IMR-90 (cell line): ENCODE data around the gene NTSR2. TPM values are rescaled to one million over a fixed set of nuclear protein-coding genes. Genes with fewer than 3 reads are reported as not detected.

Source experiments
- ATAC-seq: fragments of 200-7000 bp; cut with Tn5 transposase; 2 replicates; pipeline ENCODE4 v1.9.1; 2020; ENCODE audit warnings: low read depth, mild to moderate bottlenecking, moderate library complexity
- BruUV-seq: library from RNA; stranded (reverse); fragments of 400-500 nt; replicated peaks from 2 replicates; lab custom pipeline; 2021; lab: Mats Ljungman, UMichigan
- CTCF ChIA-PET: fragments of 300-600 bp; formaldehyde crosslinking; extraction: SDS; loops from one replicate; lab custom pipeline; 2021; ENCODE audit warnings: antibody characterized with exemption; lab: Yijun Ruan, JAX
- POLR2A ChIA-PET: fragments of 300-600 bp; sonication (Branson Sonifier 250); formaldehyde crosslinking; loops from one replicate; lab custom pipeline; 2022; ENCODE audit warnings: antibody characterized with exemption; ENCODE audit not compliant: unreplicated experiment; lab: Charles Lee
- DNase-seq: peaks from one replicate; pipeline ENCODE4 v3.0.0; 2013
- H2AFZ ChIP-seq: replicated peaks from 2 replicates; pipeline ENCODE3; 2013; ENCODE audit warnings: low read length, mild to moderate bottlenecking; ENCODE audit not compliant: poor library complexity
- H2AK5ac ChIP-seq: 2 replicates; pipeline ENCODE4 v1.6.1; 2013; ENCODE audit warnings: low read depth, low read length, inconsistent platforms
- H2AK9ac ChIP-seq: replicated peaks from 2 replicates; pipeline ENCODE3; 2013; ENCODE audit warnings: mild to moderate bottlenecking, low read depth, low read length, moderate library complexity; ENCODE audit not compliant: poor library complexity
- H2BK120ac ChIP-seq: 2 replicates; pipeline ENCODE4 v1.6.1; 2013; ENCODE audit warnings: low read depth, low read length, inconsistent platforms
- H2BK15ac ChIP-seq: 3 replicates; pipeline ENCODE4 v1.6.1; 2013; ENCODE audit warnings: low read depth, low read length, inconsistent platforms
- H2BK20ac ChIP-seq: 2 replicates; pipeline ENCODE4 v1.6.1; 2013; ENCODE audit warnings: low read depth, mild to moderate bottlenecking, inconsistent platforms, low read length, moderate library complexity
- H2BK5ac ChIP-seq: 2 replicates; pipeline ENCODE4 v1.6.1; 2013; ENCODE audit warnings: mild to moderate bottlenecking, low read depth, low read length, inconsistent platforms; ENCODE audit not compliant: poor library complexity, severe bottlenecking
- H3K14ac ChIP-seq: replicated peaks from 2 replicates; pipeline ENCODE4 v1.6.1; 2013; ENCODE audit warnings: low read depth, low read length, inconsistent platforms
- H3K18ac ChIP-seq: 2 replicates; pipeline ENCODE4 v1.6.1; 2013; ENCODE audit warnings: low read depth, low read length, control low read depth
- H3K23ac ChIP-seq: 2 replicates; pipeline ENCODE4 v1.6.1; 2013; ENCODE audit warnings: low read depth, low read length, inconsistent platforms
- H3K27ac ChIP-seq: 2 replicates; pipeline ENCODE4 v1.5.1; 2013; ENCODE audit warnings: mild to moderate bottlenecking, control low read depth, low read length; ENCODE audit not compliant: insufficient read depth
- H3K27me3 ChIP-seq: 2 replicates; pipeline ENCODE4 v1.6.1; 2013; ENCODE audit warnings: low read length; ENCODE audit not compliant: control insufficient read depth, insufficient read depth
- H3K36me3 ChIP-seq: 2 replicates; pipeline ENCODE4 v1.6.1; 2013; ENCODE audit warnings: low read length, mixed read lengths; ENCODE audit not compliant: control insufficient read depth, insufficient read depth
- H3K4ac ChIP-seq: 2 replicates; pipeline ENCODE4 v1.6.1; 2013; ENCODE audit warnings: low read depth, low read length, inconsistent platforms
- H3K4me1 ChIP-seq: 2 replicates; pipeline ENCODE4 v1.6.1; 2013; ENCODE audit warnings: low read length, mixed read lengths; ENCODE audit not compliant: control insufficient read depth, insufficient read depth
- H3K4me2 ChIP-seq: 2 replicates; pipeline ENCODE4 v1.6.1; 2013; ENCODE audit warnings: low read depth, mild to moderate bottlenecking, control low read depth, low read length, moderate library complexity
- H3K4me3 ChIP-seq: 2 replicates; pipeline ENCODE4 v1.5.1; 2013; ENCODE audit warnings: low read depth, mild to moderate bottlenecking, control low read depth, low read length, moderate library complexity; ENCODE audit not compliant: insufficient read depth
- H3K56ac ChIP-seq: 2 replicates; pipeline ENCODE4 v1.6.1; 2013; ENCODE audit warnings: low read length, inconsistent platforms; ENCODE audit not compliant: insufficient read depth; ENCODE audit errors: extremely low read depth
- H3K79me1 ChIP-seq, 2 experiments: 2 replicates each; pipeline ENCODE4 v1.6.1; 2013; ENCODE audit warnings: low read length in 2 of 2, inconsistent platforms in 1 of 2, low read depth in 1 of 2
- H3K9ac ChIP-seq: 2 replicates; pipeline ENCODE4 v1.6.1; 2013; ENCODE audit warnings: low read depth, low read length, control low read depth
- H3K9me1 ChIP-seq: 2 replicates; pipeline ENCODE4 v1.6.1; 2013; ENCODE audit warnings: low read length, inconsistent platforms; ENCODE audit not compliant: insufficient read depth
- H3K9me3 ChIP-seq: 2 replicates; pipeline ENCODE4 v1.6.1; 2013; ENCODE audit warnings: low read length; ENCODE audit not compliant: control insufficient read depth, insufficient read depth
- H4K20me1 ChIP-seq: 2 replicates; pipeline ENCODE4 v1.6.1; 2013; ENCODE audit warnings: low read length, inconsistent platforms; ENCODE audit not compliant: insufficient read depth
- H4K5ac ChIP-seq: 2 replicates; pipeline ENCODE4 v1.6.1; 2013; ENCODE audit warnings: mild to moderate bottlenecking, low read depth, low read length, control low read depth
- H4K8ac ChIP-seq, 2 experiments: 2 replicates each; pipeline ENCODE4 v1.6.1; 2013; ENCODE audit warnings: low read depth in 2 of 2, low read length in 2 of 2, control low read depth in 1 of 2, inconsistent platforms in 1 of 2
- H4K91ac ChIP-seq: 2 replicates; pipeline ENCODE4 v1.6.1; 2013; ENCODE audit warnings: low read depth, low read length, inconsistent platforms; ENCODE audit not compliant: insufficient read depth
- CEBPB ChIP-seq: IDR thresholded peaks from 2 replicates; pipeline ENCODE4 v1.6.1; 2012; ENCODE audit warnings: low read depth, low read length, improper control_type of control experiment
- MAFK ChIP-seq: IDR thresholded peaks from 2 replicates; pipeline ENCODE4 v1.6.1; 2012; ENCODE audit warnings: low read depth, low read length, improper control_type of control experiment
- MXI1 ChIP-seq: IDR thresholded peaks from 2 replicates; pipeline ENCODE4 v1.6.1; 2012; ENCODE audit warnings: low read depth, mild to moderate bottlenecking, low read length, moderate library complexity, borderline replicate concordance
- RAD21 ChIP-seq: IDR thresholded peaks from 2 replicates; pipeline ENCODE4 v1.6.1; 2012; ENCODE audit warnings: low read length, improper control_type of control experiment
- RFX5 ChIP-seq: IDR thresholded peaks from 2 replicates; pipeline ENCODE4 v1.8.0; 2012; ENCODE audit warnings: low read depth, mild to moderate bottlenecking, low read length, moderate library complexity
- SMC3 ChIP-seq: fragments of 150-350 bp; IDR thresholded peaks from 2 replicates; pipeline ENCODE4 v1.6.1; 2016; ENCODE audit warnings: low read depth, mild to moderate bottlenecking, antibody characterized with exemption, low read length, moderate library complexity
- USF2 ChIP-seq: fragments of 150-350 bp; IDR thresholded peaks from 2 replicates; pipeline ENCODE4 v1.6.1; 2017; ENCODE audit warnings: mild to moderate bottlenecking, antibody characterized with exemption, low read length, low read depth
- WGBS, 2 experiments: methylation state at CpG; one replicate each; pipeline versions ENCODE4 v1.1.5 to v1.1.7; 2013; ENCODE audit warnings: missing lambda C conversion rate in 2 of 2; ENCODE audit not compliant: insufficient read length in 1 of 2; ENCODE audit errors: extremely low coverage in 2 of 2; 5-methylcytosine and 5-hydroxymethylcytosine counted together
- dilution Hi-C: fragments of 300-500 bp; cut with HindIII; formaldehyde crosslinking; loops from one replicate; pipeline ENCODE4 v1.14.3; 2018; ENCODE audit warnings: low sequenced_read_pairs; ENCODE audit not compliant: unreplicated experiment
- in situ Hi-C: fragments of 300-500 bp; cut with MboI; formaldehyde crosslinking; loops from 3 replicates; pipeline ENCODE4 v1.14.3; 2019; ENCODE audit warnings: low sequenced_read_pairs, inconsistent platforms, mixed read lengths
- intact Hi-C: fragments of 100-400 bp; cut with micrococcal nuclease; formaldehyde crosslinking; loops from 2 replicates; pipeline ENCODE4 v1.10.0; 2022
- polyA plus RNA-seq, 3 experiments: library from polyadenylated mRNA; depleted of rRNA; stranded (reverse); fragments of >200 nt; gene quantifications; 2 replicates each; pipeline ENCODE4 v1.2.3, GENCODE V29; 2012; ENCODE audit warnings: low replicate concordance in 1 of 3
- total RNA-seq: library from RNA; depleted of rRNA; stranded (reverse); fragments of >200 nt; gene quantifications from 2 replicates; pipeline ENCODE4 v1.2.3, GENCODE V29; 2012
- TF ChIP-seq, protein P1 (sequence below): fragments of 150-350 bp; IDR thresholded peaks from 2 replicates; pipeline ENCODE4 v1.6.1; 2016; ENCODE audit warnings: low read depth, mild to moderate bottlenecking, low read length, moderate library complexity, borderline replicate concordance

Gene NTSR2
- total and polyA plus RNA-seq, 2 of the 4 experiments (the other 2 are of a cell fraction) = not detected

DNA sequence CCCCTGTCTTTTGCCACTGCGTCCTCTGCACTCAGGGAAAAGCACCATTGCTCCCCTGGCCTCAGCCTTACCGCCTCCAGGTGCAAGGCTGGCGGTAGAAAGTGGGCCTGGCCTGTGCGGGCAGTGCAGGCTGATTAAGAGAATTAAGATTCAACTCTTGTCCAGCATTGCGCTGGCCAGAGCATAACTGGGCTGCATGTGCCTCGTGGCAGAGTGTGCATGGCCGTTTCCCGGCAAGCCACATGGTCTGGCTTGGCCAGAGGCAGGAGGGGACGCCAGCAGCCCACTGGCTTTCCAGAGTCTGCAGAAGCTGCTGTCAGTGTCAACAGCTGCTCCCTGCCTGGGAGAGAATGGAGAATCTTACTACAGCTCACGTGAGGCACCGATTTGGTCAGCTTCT is 12.3 kb downstream of the NTSR2 start:
- Histone ChIP-seq H3K18ac (no peak overlapping the region), H3K9me3 (peaks cover 3% of the 10 kb centered on the region; the same call in 1 of the 2 replicates), H4K91ac (no peak overlapping the region), H4K5ac (no peak overlapping the region), H2AFZ (no peak overlapping the region), H3K36me3 (no peaks in the 10 kb centered on the region), H4K8ac (no peak overlapping the region), H3K23ac (no peak overlapping the region), H2BK15ac (no peak overlapping the region), H2BK5ac (no peak overlapping the region), H2BK20ac (no peak overlapping the region), H3K9ac (no peak overlapping the region), H3K79me1 (no peaks in the 10 kb centered on the region), H3K4me3 (no peak overlapping the region), H3K27me3 (peaks cover 56% of the 10 kb centered on the region), H2BK120ac (no peak overlapping the region), H3K4me2 (no peak overlapping the region), H3K9me1 (no peaks in the 10 kb centered on the region), H3K4ac (no peak overlapping the region), H3K4me1 (no peaks in the 10 kb centered on the region), H3K14ac (no peak overlapping the region), H2AK9ac (no peak overlapping the region), H3K27ac (no peak overlapping the region), H4K20me1 (no peaks in the 10 kb centered on the region), H3K56ac (no peak overlapping the region), H2AK5ac (no peak overlapping the region)
- DNase-seq (no peak), ATAC-seq (no peak)
- intact Hi-C loops = no loop called here
- ChIA-PET CTCF (no interaction called here), POLR2A (no interaction called here)
- no TSS peak for BruUV-seq
- in situ Hi-C loops = no loop called here
- dilution Hi-C loops = no loop called here
- TF ChIP-seq, protein P1, sequence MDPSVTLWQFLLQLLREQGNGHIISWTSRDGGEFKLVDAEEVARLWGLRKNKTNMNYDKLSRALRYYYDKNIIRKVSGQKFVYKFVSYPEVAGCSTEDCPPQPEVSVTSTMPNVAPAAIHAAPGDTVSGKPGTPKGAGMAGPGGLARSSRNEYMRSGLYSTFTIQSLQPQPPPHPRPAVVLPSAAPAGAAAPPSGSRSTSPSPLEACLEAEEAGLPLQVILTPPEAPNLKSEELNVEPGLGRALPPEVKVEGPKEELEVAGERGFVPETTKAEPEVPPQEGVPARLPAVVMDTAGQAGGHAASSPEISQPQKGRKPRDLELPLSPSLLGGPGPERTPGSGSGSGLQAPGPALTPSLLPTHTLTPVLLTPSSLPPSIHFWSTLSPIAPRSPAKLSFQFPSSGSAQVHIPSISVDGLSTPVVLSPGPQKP = no peak
- TF ChIP-seq RAD21 (no peak), MAFK (no peak), RFX5 (no peak), MXI1 (no peak), SMC3 (no peak), USF2 (no peak), CEBPB (no peak)
- 54% methylated on average over 5 of the region's 11 CpGs; no CpG with 5 or more reads in 1 of the 2 experiments for WGBS, 2 experiments
